Parathyroid adenoma (tissue), 2 donors: ENCODE measurements around the gene CRYBB3.

Source experiments
- H2AFZ ChIP-seq: fragments of 300-600 bp; sonication (generic); one replicate; pipeline ENCODE4 v1.7.0; 2017; ENCODE audit warnings: antibody characterized with exemption, mild to moderate bottlenecking
- H3K27ac ChIP-seq: fragments of 300-600 bp; sonication (generic); one replicate; pipeline ENCODE4 v1.7.0; 2017
- H3K27me3 ChIP-seq: fragments of 300-600 bp; sonication (generic); one replicate; pipeline ENCODE4 v1.7.0; 2017; ENCODE audit warnings: low read length; ENCODE audit not compliant: control insufficient read depth, insufficient read depth
- H3K36me3 ChIP-seq: fragments of 300-600 bp; sonication (generic); one replicate; pipeline ENCODE4 v1.7.0; 2017; ENCODE audit warnings: low read length; ENCODE audit not compliant: control insufficient read depth, insufficient read depth
- H3K4me1 ChIP-seq: fragments of 300-600 bp; sonication (generic); one replicate; pipeline ENCODE4 v1.7.0; 2017; ENCODE audit warnings: control low read depth
- H3K4me2 ChIP-seq: fragments of 300-600 bp; sonication (generic); one replicate; pipeline ENCODE4 v1.7.0; 2017; ENCODE audit warnings: low read length
- H3K4me3 ChIP-seq: fragments of 300-600 bp; sonication (generic); one replicate; pipeline ENCODE4 v1.7.0; 2017; ENCODE audit warnings: low read depth, low read length
- H3K79me2 ChIP-seq: fragments of 300-600 bp; sonication (generic); one replicate; pipeline ENCODE4 v1.7.0; 2017; ENCODE audit warnings: control low read depth
- H3K9ac ChIP-seq: fragments of 300-600 bp; sonication (generic); one replicate; pipeline ENCODE4 v1.7.0; 2017; ENCODE audit warnings: mild to moderate bottlenecking
- H3K9me3 ChIP-seq: fragments of 300-600 bp; sonication (generic); one replicate; pipeline ENCODE4 v1.7.0; 2017; ENCODE audit warnings: low read length; ENCODE audit not compliant: control insufficient read depth
- TF ChIP-seq, protein P1 (sequence below): fragments of 300-600 bp; sonication (generic); IDR thresholded peaks from one replicate; pipeline ENCODE4 v1.7.0; 2017; ENCODE audit warnings: antibody characterized with exemption, mild to moderate bottlenecking
- donor health status: primary hyperparathyroidism.

Gene CRYBB3

GRCh38 chr22:25216230-25216629, 16.6 kb downstream of the CRYBB3 start:
- H3K79me2 ChIP-seq = no peaks in the 10 kb centered on the region
- H3K9ac ChIP-seq = no peak overlapping the region
- H3K27me3 ChIP-seq = no peaks in the 10 kb centered on the region
- H3K4me3 ChIP-seq = no peak overlapping the region
- no peaks in the 10 kb centered on the region for H3K4me1 ChIP-seq
- H3K36me3 ChIP-seq = no peaks in the 10 kb centered on the region
- no peak overlapping the region for H3K4me2 ChIP-seq
- H2AFZ ChIP-seq = no peak overlapping the region
- H3K27ac ChIP-seq = no peak overlapping the region
- TF ChIP-seq, protein P1, sequence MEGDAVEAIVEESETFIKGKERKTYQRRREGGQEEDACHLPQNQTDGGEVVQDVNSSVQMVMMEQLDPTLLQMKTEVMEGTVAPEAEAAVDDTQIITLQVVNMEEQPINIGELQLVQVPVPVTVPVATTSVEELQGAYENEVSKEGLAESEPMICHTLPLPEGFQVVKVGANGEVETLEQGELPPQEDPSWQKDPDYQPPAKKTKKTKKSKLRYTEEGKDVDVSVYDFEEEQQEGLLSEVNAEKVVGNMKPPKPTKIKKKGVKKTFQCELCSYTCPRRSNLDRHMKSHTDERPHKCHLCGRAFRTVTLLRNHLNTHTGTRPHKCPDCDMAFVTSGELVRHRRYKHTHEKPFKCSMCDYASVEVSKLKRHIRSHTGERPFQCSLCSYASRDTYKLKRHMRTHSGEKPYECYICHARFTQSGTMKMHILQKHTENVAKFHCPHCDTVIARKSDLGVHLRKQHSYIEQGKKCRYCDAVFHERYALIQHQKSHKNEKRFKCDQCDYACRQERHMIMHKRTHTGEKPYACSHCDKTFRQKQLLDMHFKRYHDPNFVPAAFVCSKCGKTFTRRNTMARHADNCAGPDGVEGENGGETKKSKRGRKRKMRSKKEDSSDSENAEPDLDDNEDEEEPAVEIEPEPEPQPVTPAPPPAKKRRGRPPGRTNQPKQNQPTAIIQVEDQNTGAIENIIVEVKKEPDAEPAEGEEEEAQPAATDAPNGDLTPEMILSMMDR = no peak
- H3K9me3 ChIP-seq = no peaks in the 10 kb centered on the region

GRCh38 chr22:25219211-25219689, 19.6 kb downstream of the CRYBB3 start, which contains the start of gene CRYBB2:
Gene CRYBB2, plus strand, starts transcription at chr22:25219639. Its CDS starts 1,791 bp downstream, at chr22:25221430.
- TF ChIP-seq, protein P1 = no peak
- H3K9me3 ChIP-seq = no peaks in the 10 kb centered on the region
- no peak within 1 kb of the TSS for H3K4me3 ChIP-seq
- no peaks in the 10 kb centered on the region for H3K4me1 ChIP-seq
- H3K79me2 ChIP-seq = no peaks in the 10 kb centered on the region
- no peak within 1 kb of the TSS for H3K9ac ChIP-seq
- no peaks in the 10 kb centered on the region for H3K27me3 ChIP-seq
- H2AFZ ChIP-seq = no peak within 1 kb of the TSS
- no peak within 1 kb of the TSS for H3K27ac ChIP-seq
- no peak within 1 kb of the TSS for H3K4me2 ChIP-seq
- no peaks in the 10 kb centered on the region for H3K36me3 ChIP-seq

DNA sequence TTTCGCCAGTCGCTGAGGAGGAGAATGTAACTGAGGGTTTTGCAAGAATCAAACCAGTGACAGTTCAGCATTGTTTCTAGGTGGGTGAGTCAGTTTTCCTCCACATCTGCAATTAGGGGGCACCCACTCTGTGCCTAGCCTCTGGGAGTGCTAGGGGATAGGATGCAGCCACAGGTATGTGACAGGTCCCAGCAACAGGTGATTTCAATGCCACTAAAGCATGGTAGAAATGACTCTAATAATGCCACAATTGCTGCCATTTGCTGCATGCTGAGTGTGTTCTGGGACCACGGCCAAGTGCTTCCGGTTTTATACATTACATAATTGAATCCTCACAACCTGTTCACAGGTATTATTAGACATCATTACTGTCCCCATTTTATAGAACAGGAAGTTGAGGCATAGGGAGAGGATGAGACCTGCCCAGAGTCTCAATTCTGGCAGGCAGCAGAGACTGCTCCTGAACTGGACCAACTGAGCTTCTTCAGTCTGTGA, 20.3 kb downstream of the CRYBB3 start:
- Histone ChIP-seq H3K36me3 (no peaks in the 10 kb centered on the region), H3K9me3 (no peaks in the 10 kb centered on the region), H2AFZ (no peak overlapping the region), H3K27me3 (no peaks in the 10 kb centered on the region), H3K4me2 (no peak overlapping the region), H3K27ac (no peak overlapping the region), H3K79me2 (no peaks in the 10 kb centered on the region), H3K4me3 (no peak overlapping the region), H3K9ac (no peak overlapping the region), H3K4me1 (no peaks in the 10 kb centered on the region)
- TF ChIP-seq, protein P1 = no peak

GRCh38 chr22:25221790-25222189, 22.1 kb downstream of the CRYBB3 start:
- Histone ChIP-seq H2AFZ (no peak overlapping the region), H3K4me2 (no peak overlapping the region), H3K9me3 (no peaks in the 10 kb centered on the region), H3K9ac (no peak overlapping the region), H3K4me1 (no peaks in the 10 kb centered on the region), H3K79me2 (no peaks in the 10 kb centered on the region), H3K27me3 (no peaks in the 10 kb centered on the region), H3K27ac (no peak overlapping the region), H3K36me3 (no peaks in the 10 kb centered on the region), H3K4me3 (no peak overlapping the region)
- TF ChIP-seq, protein P1 = no peak

- Histone ChIP-seq H3K27ac (no peak overlapping the region), H3K4me1 (no peaks in the 10 kb centered on the region), H3K27me3 (no peaks in the 10 kb centered on the region), H2AFZ (no peak overlapping the region), H3K4me2 (no peak overlapping the region), H3K9ac (no peak overlapping the region), H3K79me2 (no peaks in the 10 kb centered on the region), H3K36me3 (no peaks in the 10 kb centered on the region), H3K4me3 (no peak overlapping the region), H3K9me3 (no peaks in the 10 kb centered on the region)
- TF ChIP-seq, protein P1 = no peak
Observed at GRCh38 chr22:25223269-25223850, 23.7 kb downstream of the CRYBB3 start.
